HL-60 (cell line): Measurements from ENCODE around the gene MPRIP.

ENCODE experiments used
- DNase-seq, 2 experiments: peaks; one replicate each; pipeline ENCODE4 v3.0.0-alpha.2; 2010 to 2020; ENCODE audit warnings: low read depth in 1 of 2, low spot score in 1 of 2
- H3K27ac ChIP-seq: fragments of 250-450 bp; sonication (Bioruptor Pico); replicated peaks from 2 replicates; pipeline ENCODE4 v1.5.1; 2020; ENCODE audit warnings: mild to moderate bottlenecking, moderate library complexity
- H3K27me3 ChIP-seq: fragments of 250-450 bp; sonication (Bioruptor Pico); 2 replicates; pipeline ENCODE4 v1.5.1; 2021; ENCODE audit warnings: mild to moderate bottlenecking, moderate library complexity; ENCODE audit not compliant: insufficient read depth, poor library complexity, severe bottlenecking
- H3K4me3 ChIP-seq: replicated peaks from 2 replicates; pipeline ENCODE4 v1.5.1; 2011; ENCODE audit warnings: mild to moderate bottlenecking, control low read depth, low read length; ENCODE audit not compliant: insufficient read depth
- GABPA ChIP-seq: IDR thresholded peaks from 2 replicates; pipeline ENCODE4 v1.6.1; 2012; ENCODE audit warnings: low read depth
- POLR2AphosphoS5 ChIP-seq: IDR thresholded peaks from 2 replicates; pipeline ENCODE4 v1.6.1; 2012; ENCODE audit warnings: low read depth
- SPI1 ChIP-seq: IDR thresholded peaks from 2 replicates; pipeline ENCODE4 v1.6.1; 2012; ENCODE audit warnings: low read depth, mild to moderate bottlenecking, borderline replicate concordance
- TF ChIP-seq, protein P1 (sequence below): IDR thresholded peaks from 2 replicates; pipeline ENCODE4 v1.6.1; 2012; ENCODE audit warnings: low read depth; ENCODE audit not compliant: insufficient replicate concordance
- TF ChIP-seq, protein P2 (sequence below): IDR thresholded peaks from one replicate; pipeline ENCODE4 v1.5.1; 2011; ENCODE audit warnings: low read length, control low read depth, inconsistent platforms; ENCODE audit not compliant: insufficient read depth

The MPRIP gene

DNA sequence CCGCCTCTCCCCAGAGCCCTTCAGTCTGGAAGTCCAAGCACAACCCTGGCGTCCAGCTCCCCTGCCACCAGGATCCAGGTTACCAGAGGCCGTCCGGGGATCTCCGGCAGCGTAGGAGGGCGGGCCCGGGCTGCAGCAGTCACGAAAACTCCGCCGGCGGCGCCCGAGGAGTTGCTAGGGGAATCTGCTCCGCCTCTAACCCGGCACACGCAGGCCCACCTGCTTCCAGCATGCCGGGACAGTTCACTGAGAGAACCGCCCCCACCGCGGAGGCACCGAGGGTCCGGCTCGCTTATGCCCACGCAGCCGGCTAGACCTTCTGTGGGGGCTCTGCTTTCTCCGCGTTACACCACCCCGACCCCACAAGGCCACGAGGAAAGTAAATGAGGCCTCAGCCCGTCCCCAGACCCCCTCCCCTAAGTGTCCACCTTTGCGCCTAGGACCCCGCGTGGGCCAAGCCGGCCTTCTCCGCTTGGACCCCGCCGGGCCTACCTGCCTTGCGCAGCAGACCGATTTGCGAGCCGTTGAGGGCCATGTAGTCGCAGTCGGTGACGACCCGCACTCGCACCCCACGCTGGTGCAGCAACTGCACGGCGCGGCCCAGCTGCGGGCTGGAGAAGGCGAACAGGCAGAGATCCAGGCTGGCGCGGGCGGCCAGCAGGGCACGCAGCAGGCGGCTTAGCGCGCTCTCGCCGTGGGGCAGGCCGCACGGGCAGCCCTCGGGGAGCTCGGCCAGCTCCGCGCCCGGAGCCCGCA lies 163.3 kb downstream of the MPRIP start:
- Histone ChIP-seq H3K4me3 (peak overlapping the region; percentile 64), H3K27me3 (no peaks in the 10 kb centered on the region), H3K27ac (peak overlapping the region; percentile 82)
- peak; percentile 24 to 30 for DNase-seq
- TF ChIP-seq GABPA (no peak), POLR2AphosphoS5 (no peak), SPI1 (no peak)
- TF ChIP-seq, protein P1, sequence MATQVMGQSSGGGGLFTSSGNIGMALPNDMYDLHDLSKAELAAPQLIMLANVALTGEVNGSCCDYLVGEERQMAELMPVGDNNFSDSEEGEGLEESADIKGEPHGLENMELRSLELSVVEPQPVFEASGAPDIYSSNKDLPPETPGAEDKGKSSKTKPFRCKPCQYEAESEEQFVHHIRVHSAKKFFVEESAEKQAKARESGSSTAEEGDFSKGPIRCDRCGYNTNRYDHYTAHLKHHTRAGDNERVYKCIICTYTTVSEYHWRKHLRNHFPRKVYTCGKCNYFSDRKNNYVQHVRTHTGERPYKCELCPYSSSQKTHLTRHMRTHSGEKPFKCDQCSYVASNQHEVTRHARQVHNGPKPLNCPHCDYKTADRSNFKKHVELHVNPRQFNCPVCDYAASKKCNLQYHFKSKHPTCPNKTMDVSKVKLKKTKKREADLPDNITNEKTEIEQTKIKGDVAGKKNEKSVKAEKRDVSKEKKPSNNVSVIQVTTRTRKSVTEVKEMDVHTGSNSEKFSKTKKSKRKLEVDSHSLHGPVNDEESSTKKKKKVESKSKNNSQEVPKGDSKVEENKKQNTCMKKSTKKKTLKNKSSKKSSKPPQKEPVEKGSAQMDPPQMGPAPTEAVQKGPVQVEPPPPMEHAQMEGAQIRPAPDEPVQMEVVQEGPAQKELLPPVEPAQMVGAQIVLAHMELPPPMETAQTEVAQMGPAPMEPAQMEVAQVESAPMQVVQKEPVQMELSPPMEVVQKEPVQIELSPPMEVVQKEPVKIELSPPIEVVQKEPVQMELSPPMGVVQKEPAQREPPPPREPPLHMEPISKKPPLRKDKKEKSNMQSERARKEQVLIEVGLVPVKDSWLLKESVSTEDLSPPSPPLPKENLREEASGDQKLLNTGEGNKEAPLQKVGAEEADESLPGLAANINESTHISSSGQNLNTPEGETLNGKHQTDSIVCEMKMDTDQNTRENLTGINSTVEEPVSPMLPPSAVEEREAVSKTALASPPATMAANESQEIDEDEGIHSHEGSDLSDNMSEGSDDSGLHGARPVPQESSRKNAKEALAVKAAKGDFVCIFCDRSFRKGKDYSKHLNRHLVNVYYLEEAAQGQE, result no peak
- TF ChIP-seq, protein P2, sequence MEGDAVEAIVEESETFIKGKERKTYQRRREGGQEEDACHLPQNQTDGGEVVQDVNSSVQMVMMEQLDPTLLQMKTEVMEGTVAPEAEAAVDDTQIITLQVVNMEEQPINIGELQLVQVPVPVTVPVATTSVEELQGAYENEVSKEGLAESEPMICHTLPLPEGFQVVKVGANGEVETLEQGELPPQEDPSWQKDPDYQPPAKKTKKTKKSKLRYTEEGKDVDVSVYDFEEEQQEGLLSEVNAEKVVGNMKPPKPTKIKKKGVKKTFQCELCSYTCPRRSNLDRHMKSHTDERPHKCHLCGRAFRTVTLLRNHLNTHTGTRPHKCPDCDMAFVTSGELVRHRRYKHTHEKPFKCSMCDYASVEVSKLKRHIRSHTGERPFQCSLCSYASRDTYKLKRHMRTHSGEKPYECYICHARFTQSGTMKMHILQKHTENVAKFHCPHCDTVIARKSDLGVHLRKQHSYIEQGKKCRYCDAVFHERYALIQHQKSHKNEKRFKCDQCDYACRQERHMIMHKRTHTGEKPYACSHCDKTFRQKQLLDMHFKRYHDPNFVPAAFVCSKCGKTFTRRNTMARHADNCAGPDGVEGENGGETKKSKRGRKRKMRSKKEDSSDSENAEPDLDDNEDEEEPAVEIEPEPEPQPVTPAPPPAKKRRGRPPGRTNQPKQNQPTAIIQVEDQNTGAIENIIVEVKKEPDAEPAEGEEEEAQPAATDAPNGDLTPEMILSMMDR, result no peak

DNA sequence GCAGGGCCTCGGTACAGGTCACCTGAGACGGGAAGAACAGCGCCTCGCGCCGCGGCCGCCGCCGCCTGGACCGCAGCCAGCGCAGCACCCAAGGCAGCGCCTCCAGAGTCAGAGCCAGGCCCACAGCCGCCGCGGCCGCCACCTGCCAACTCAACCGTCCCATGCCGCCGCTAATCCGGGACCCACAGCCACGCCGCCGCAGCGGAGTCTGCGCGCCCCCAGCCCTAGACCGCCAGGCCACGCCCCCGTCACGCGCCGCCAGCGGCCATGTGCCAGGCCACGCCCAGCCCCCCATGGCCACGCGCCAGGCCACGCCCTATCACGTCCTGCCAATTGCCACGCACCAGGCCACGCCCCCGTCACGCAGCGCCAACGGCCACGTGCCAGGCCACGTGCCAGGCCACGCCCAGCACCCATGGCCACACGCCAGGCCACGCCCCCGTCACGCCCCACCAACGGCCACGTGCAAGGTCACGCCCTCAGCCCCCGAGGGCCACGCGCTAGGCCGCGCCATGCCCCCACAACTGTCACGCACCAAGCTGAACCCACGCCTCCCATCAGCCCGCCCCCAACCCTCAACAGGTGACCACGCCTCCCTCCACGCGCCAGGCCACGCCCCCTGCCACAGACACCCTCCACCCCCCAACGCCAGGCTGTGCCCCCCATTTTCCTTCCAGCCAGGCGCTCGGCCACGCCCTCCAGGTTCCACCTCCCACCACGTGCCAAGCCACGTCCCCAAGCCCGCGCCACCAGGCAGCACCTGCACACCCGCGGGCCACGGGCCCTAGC lies 164.1 kb downstream of the MPRIP start, which contains the start of gene PLD6:
Gene PLD6, minus strand, starts transcription at position 210 of the 789 bp plus-strand sequence. Its CDS starts 47 bp downstream, at position 163.
- TF ChIP-seq, protein P2, result no peak
- TF ChIP-seq, protein P1, result no peak
- TF ChIP-seq POLR2AphosphoS5 (peak; percentile 69), GABPA (no peak), SPI1 (no peak)
- no peaks in the 10 kb centered on the region for H3K27me3 ChIP-seq
- H3K4me3 ChIP-seq, result peak within 1 kb of the TSS; percentile 64
- DNase-seq, result peak; percentile 76 to 87
- H3K27ac ChIP-seq, result peak within 1 kb of the TSS; percentile 82

DNA sequence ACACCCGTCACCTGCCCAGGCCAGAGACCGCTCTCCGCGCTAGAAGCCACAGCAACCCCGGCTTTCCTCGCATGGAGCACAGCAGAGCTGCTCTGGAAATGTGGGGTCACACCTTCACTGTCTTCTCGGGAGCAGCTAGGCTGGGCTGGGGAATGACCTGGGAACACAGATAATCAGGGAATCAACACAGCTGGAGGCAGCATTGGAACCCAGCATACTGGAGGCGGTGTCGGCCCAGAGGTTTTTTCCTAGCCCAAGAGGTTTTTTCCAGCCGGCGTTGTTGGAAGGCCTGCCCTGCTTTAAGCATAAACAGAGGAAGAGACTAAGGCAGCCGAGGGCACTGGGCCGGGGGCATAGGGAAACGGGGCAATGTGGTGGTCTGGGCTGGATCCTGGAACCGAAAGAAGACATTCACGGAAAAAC lies 164.7 kb downstream of the MPRIP start:
- no peak overlapping the region for H3K4me3 ChIP-seq
- DNase-seq, result no peak
- no peaks in the 10 kb centered on the region for H3K27me3 ChIP-seq
- peak overlapping the region; percentile 54 for H3K27ac ChIP-seq
- TF ChIP-seq, protein P2, result no peak
- TF ChIP-seq GABPA (no peak), SPI1 (no peak), POLR2AphosphoS5 (no peak)
- TF ChIP-seq, protein P1, result no peak
